GM23338 (cell line): ENCODE measurements around the gene RDH5.

Source experiments
- CREB1 ChIP-seq: fragments of 250-450 bp; sonication (Bioruptor Pico); IDR thresholded peaks from 2 replicates; pipeline ENCODE4 v1.5.0; 2020; ENCODE audit warnings: low read depth, mild to moderate bottlenecking, moderate library complexity
- ETS1 ChIP-seq: IDR thresholded peaks from 2 replicates; pipeline ENCODE4 v1.6.1; 2016; ENCODE audit warnings: antibody characterized with exemption
- EZH2 ChIP-seq: fragments of 200-600 bp; sonication (generic); IDR thresholded peaks from one replicate; pipeline ENCODE4 v1.8.0; 2017; ENCODE audit warnings: antibody characterized with exemption, mild to moderate bottlenecking, low read depth; ENCODE audit not compliant: unreplicated experiment
- EZH2phosphoT487 ChIP-seq: fragments of 200-600 bp; sonication (generic); IDR thresholded peaks from one replicate; pipeline ENCODE4 v1.8.1; 2018; ENCODE audit warnings: antibody characterized with exemption; ENCODE audit not compliant: unreplicated experiment
- JUNB ChIP-seq: IDR thresholded peaks from one replicate; pipeline ENCODE4 v1.6.1; 2016; ENCODE audit warnings: antibody characterized with exemption; ENCODE audit not compliant: unreplicated experiment
- NANOG ChIP-seq: IDR thresholded peaks from 2 replicates; pipeline ENCODE4 v1.6.1; 2016; ENCODE audit warnings: antibody characterized with exemption, borderline replicate concordance
- POLR2AphosphoS5 ChIP-seq: IDR thresholded peaks from 2 replicates; pipeline ENCODE4 v1.6.1; 2016; ENCODE audit warnings: antibody characterized with exemption, low read depth
- STAT1 ChIP-seq: IDR thresholded peaks from one replicate; pipeline ENCODE4 v1.6.1; 2016; ENCODE audit warnings: antibody characterized with exemption; ENCODE audit not compliant: unreplicated experiment
- ZNF114 ChIP-seq: fragments of 250-450 bp; sonication (Bioruptor Pico); IDR thresholded peaks from 2 replicates; pipeline ENCODE4 v1.5.0; 2020; ENCODE audit warnings: mild to moderate bottlenecking, moderate library complexity
- ZNF331 ChIP-seq: fragments of 250-450 bp; sonication (Bioruptor Pico); IDR thresholded peaks from 2 replicates; pipeline ENCODE4 v1.5.0; 2020; ENCODE audit warnings: low read depth, mild to moderate bottlenecking, moderate library complexity
- TF ChIP-seq, protein P1 (sequence below), 2 experiments: fragments of 200-600 bp in 1 of 2; sonication (generic) in 1 of 2; conservative IDR thresholded peaks; 2 replicates each; pipeline versions ENCODE4 v1.5.1 to v1.6.1; 2016 to 2017; ENCODE audit warnings: antibody characterized with exemption in 2 of 2, low read depth in 2 of 2, mild to moderate bottlenecking in 2 of 2, moderate library complexity in 1 of 2
- TF ChIP-seq, protein P2 (sequence below): IDR thresholded peaks from one replicate; pipeline ENCODE4 v1.6.1; 2018; ENCODE audit warnings: antibody characterized with exemption; ENCODE audit not compliant: unreplicated experiment
- TF ChIP-seq, protein P3 (sequence below): fragments of 250-450 bp; sonication (Bioruptor Pico); IDR thresholded peaks from 2 replicates; pipeline ENCODE4 v1.5.0; 2020; ENCODE audit warnings: mild to moderate bottlenecking, moderate library complexity

DNA sequence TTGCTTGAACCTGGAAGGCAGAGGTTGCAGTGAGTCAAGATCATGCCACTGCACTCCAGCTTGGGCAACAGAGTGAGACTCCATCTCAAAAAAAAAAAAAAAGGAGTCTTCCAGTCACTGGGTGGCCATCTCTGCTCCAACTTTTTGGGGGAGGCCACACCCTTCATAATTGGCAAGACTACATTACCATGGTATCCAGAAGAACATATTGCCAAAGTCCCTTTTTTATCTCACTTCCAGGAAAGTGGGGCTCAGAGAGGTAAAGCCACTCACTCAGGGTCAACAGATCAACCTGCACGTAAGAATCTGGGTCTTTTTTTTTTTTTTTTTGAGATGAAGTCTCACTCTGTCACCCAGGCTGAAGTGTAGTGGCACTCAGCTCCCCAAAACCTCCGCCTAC lies 13.7 kb downstream of the RDH5 start:
- TF ChIP-seq, protein P1, sequence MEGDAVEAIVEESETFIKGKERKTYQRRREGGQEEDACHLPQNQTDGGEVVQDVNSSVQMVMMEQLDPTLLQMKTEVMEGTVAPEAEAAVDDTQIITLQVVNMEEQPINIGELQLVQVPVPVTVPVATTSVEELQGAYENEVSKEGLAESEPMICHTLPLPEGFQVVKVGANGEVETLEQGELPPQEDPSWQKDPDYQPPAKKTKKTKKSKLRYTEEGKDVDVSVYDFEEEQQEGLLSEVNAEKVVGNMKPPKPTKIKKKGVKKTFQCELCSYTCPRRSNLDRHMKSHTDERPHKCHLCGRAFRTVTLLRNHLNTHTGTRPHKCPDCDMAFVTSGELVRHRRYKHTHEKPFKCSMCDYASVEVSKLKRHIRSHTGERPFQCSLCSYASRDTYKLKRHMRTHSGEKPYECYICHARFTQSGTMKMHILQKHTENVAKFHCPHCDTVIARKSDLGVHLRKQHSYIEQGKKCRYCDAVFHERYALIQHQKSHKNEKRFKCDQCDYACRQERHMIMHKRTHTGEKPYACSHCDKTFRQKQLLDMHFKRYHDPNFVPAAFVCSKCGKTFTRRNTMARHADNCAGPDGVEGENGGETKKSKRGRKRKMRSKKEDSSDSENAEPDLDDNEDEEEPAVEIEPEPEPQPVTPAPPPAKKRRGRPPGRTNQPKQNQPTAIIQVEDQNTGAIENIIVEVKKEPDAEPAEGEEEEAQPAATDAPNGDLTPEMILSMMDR (conservative IDR thresholded peaks at IDR 0.05; ENCODE audit: low read depth in 2 of 2), result no peak
- TF ChIP-seq POLR2AphosphoS5 (no peak), EZH2 (no peak), STAT1 (no peak), EZH2phosphoT487 (no peak), CREB1 (no peak), JUNB (no peak), NANOG (no peak), ETS1 (no peak), ZNF331 (CRISPR knock-in tag) (no peak), ZNF114 (CRISPR knock-in tag) (no peak)
- TF ChIP-seq, protein P2, sequence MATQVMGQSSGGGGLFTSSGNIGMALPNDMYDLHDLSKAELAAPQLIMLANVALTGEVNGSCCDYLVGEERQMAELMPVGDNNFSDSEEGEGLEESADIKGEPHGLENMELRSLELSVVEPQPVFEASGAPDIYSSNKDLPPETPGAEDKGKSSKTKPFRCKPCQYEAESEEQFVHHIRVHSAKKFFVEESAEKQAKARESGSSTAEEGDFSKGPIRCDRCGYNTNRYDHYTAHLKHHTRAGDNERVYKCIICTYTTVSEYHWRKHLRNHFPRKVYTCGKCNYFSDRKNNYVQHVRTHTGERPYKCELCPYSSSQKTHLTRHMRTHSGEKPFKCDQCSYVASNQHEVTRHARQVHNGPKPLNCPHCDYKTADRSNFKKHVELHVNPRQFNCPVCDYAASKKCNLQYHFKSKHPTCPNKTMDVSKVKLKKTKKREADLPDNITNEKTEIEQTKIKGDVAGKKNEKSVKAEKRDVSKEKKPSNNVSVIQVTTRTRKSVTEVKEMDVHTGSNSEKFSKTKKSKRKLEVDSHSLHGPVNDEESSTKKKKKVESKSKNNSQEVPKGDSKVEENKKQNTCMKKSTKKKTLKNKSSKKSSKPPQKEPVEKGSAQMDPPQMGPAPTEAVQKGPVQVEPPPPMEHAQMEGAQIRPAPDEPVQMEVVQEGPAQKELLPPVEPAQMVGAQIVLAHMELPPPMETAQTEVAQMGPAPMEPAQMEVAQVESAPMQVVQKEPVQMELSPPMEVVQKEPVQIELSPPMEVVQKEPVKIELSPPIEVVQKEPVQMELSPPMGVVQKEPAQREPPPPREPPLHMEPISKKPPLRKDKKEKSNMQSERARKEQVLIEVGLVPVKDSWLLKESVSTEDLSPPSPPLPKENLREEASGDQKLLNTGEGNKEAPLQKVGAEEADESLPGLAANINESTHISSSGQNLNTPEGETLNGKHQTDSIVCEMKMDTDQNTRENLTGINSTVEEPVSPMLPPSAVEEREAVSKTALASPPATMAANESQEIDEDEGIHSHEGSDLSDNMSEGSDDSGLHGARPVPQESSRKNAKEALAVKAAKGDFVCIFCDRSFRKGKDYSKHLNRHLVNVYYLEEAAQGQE, result no peak
- TF ChIP-seq, protein P3, sequence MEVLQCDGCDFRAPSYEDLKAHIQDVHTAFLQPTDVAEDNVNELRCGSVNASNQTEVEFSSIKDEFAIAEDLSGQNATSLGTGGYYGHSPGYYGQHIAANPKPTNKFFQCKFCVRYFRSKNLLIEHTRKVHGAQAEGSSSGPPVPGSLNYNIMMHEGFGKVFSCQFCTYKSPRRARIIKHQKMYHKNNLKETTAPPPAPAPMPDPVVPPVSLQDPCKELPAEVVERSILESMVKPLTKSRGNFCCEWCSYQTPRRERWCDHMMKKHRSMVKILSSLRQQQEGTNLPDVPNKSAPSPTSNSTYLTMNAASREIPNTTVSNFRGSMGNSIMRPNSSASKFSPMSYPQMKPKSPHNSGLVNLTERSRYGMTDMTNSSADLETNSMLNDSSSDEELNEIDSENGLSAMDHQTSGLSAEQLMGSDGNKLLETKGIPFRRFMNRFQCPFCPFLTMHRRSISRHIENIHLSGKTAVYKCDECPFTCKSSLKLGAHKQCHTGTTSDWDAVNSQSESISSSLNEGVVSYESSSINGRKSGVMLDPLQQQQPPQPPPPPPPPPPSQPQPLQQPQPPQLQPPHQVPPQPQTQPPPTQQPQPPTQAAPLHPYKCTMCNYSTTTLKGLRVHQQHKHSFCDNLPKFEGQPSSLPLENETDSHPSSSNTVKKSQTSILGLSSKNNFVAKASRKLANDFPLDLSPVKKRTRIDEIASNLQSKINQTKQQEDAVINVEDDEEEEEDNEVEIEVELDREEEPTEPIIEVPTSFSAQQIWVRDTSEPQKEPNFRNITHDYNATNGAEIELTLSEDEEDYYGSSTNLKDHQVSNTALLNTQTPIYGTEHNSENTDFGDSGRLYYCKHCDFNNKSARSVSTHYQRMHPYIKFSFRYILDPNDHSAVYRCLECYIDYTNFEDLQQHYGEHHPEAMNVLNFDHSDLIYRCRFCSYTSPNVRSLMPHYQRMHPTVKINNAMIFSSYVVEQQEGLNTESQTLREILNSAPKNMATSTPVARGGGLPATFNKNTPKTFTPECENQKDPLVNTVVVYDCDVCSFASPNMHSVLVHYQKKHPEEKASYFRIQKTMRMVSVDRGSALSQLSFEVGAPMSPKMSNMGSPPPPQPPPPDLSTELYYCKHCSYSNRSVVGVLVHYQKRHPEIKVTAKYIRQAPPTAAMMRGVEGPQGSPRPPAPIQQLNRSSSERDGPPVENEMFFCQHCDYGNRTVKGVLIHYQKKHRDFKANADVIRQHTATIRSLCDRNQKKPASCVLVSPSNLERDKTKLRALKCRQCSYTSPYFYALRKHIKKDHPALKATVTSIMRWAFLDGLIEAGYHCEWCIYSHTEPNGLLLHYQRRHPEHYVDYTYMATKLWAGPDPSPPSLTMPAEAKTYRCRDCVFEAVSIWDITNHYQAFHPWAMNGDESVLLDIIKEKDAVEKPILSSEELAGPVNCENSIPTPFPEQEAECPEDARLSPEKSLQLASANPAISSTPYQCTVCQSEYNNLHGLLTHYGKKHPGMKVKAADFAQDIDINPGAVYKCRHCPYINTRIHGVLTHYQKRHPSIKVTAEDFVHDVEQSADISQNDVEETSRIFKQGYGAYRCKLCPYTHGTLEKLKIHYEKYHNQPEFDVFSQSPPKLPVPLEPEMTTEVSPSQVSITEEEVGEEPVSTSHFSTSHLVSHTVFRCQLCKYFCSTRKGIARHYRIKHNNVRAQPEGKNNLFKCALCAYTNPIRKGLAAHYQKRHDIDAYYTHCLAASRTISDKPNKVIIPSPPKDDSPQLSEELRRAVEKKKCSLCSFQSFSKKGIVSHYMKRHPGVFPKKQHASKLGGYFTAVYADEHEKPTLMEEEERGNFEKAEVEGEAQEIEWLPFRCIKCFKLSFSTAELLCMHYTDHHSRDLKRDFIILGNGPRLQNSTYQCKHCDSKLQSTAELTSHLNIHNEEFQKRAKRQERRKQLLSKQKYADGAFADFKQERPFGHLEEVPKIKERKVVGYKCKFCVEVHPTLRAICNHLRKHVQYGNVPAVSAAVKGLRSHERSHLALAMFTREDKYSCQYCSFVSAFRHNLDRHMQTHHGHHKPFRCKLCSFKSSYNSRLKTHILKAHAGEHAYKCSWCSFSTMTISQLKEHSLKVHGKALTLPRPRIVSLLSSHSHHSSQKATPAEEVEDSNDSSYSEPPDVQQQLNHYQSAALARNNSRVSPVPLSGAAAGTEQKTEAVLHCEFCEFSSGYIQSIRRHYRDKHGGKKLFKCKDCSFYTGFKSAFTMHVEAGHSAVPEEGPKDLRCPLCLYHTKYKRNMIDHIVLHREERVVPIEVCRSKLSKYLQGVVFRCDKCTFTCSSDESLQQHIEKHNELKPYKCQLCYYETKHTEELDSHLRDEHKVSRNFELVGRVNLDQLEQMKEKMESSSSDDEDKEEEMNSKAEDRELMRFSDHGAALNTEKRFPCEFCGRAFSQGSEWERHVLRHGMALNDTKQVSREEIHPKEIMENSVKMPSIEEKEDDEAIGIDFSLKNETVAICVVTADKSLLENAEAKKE, result no peak
